Measurements from ENCODE around the gene ZNF608. TPM values are rescaled to one million over a fixed set of nuclear protein-coding genes. Genes with fewer than 3 reads are reported as not detected.

ZNF608 gene
- total RNA-seq, 1 experiment from 2014 or later = 5.6 TPM

DNA sequence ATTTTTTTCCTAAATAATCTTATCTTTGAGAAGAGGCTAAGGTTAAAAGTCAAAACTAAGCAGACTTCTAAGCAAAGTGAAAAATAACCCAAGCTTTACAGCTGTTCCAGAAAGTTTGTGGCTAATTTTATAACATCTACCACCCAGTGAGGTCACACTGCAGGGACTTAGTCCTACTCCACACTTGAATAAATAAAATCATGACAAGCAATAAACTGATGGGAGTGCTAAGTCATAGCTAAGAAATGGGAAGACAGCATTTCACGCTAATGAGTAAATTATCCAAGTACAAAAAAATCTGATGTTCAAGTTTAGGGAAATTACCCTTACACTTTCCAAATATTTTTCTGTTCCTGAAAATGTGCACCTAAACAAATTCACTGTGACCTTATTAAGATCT, 47.7 kb downstream of the ZNF608 start:
- no peak for ATAC-seq
- no peak overlapping the region for H3K4me2 ChIP-seq (ENCODE audit: low read length)
- H3K79me2 ChIP-seq (ENCODE audit: insufficient read depth, low read length) = no peaks in the 10 kb centered on the region
- intact Hi-C loops (cut with micrococcal nuclease) = no loop called here
- no peaks in the 10 kb centered on the region for H3K4me1 ChIP-seq (ENCODE audit: control insufficient read depth in 1 of 2, insufficient read depth in 2 of 2, low read length in 2 of 2)
- no peak for DNase-seq (ENCODE audit: low read depth, low spot score)
- CTCF ChIA-PET = no interaction called here
- H4K20me1 ChIP-seq (ENCODE audit: insufficient read depth) = no peaks in the 10 kb centered on the region
- RAD21 ChIA-PET (ENCODE audit: low non-redundant PET in 1 of 2, low total read pairs in 2 of 2, uncharacterized antibody in 2 of 2, unreplicated experiment in 2 of 2) = no interaction called here
- no peak overlapping the region for H3K27ac ChIP-seq (ENCODE audit: low read depth, low read length)
- POLR2A ChIA-PET = no interaction called here
- TF ChIP-seq, protein P1, sequence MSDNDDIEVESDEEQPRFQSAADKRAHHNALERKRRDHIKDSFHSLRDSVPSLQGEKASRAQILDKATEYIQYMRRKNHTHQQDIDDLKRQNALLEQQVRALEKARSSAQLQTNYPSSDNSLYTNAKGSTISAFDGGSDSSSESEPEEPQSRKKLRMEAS (IDR thresholded peaks at IDR 0.05) = no peak
- no peak for TF ChIP-seq RAD21 (IDR thresholded peaks at IDR 0.05; ENCODE audit: low read depth)
- no peak for TF ChIP-seq EZH2phosphoT487 (IDR thresholded peaks at IDR 0.05; ENCODE audit: borderline replicate concordance)
- TF ChIP-seq CEBPB (IDR thresholded peaks at IDR 0.05; ENCODE audit: low read depth) = no peak
- TF ChIP-seq, protein P2, sequence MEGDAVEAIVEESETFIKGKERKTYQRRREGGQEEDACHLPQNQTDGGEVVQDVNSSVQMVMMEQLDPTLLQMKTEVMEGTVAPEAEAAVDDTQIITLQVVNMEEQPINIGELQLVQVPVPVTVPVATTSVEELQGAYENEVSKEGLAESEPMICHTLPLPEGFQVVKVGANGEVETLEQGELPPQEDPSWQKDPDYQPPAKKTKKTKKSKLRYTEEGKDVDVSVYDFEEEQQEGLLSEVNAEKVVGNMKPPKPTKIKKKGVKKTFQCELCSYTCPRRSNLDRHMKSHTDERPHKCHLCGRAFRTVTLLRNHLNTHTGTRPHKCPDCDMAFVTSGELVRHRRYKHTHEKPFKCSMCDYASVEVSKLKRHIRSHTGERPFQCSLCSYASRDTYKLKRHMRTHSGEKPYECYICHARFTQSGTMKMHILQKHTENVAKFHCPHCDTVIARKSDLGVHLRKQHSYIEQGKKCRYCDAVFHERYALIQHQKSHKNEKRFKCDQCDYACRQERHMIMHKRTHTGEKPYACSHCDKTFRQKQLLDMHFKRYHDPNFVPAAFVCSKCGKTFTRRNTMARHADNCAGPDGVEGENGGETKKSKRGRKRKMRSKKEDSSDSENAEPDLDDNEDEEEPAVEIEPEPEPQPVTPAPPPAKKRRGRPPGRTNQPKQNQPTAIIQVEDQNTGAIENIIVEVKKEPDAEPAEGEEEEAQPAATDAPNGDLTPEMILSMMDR (IDR thresholded peaks at IDR 0.05 in 2 of 3, conservative IDR thresholded peaks at IDR 0.05 in 1 of 3; ENCODE audit: borderline replicate concordance in 1 of 3, insufficient read depth in 1 of 3, low read depth in 2 of 3, low read length in 2 of 3) = no peak
- TF ChIP-seq JUND (IDR thresholded peaks at IDR 0.05) = no peak
- TF ChIP-seq, protein P3, sequence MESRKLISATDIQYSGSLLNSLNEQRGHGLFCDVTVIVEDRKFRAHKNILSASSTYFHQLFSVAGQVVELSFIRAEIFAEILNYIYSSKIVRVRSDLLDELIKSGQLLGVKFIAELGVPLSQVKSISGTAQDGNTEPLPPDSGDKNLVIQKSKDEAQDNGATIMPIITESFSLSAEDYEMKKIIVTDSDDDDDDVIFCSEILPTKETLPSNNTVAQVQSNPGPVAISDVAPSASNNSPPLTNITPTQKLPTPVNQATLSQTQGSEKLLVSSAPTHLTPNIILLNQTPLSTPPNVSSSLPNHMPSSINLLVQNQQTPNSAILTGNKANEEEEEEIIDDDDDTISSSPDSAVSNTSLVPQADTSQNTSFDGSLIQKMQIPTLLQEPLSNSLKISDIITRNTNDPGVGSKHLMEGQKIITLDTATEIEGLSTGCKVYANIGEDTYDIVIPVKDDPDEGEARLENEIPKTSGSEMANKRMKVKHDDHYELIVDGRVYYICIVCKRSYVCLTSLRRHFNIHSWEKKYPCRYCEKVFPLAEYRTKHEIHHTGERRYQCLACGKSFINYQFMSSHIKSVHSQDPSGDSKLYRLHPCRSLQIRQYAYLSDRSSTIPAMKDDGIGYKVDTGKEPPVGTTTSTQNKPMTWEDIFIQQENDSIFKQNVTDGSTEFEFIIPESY (IDR thresholded peaks at IDR 0.05; ENCODE audit: extremely low read depth, insufficient replicate concordance, low read length) = no peak
- TF ChIP-seq SP1 (IDR thresholded peaks at IDR 0.05; ENCODE audit: low read depth) = no peak
- TF ChIP-seq, protein P4, sequence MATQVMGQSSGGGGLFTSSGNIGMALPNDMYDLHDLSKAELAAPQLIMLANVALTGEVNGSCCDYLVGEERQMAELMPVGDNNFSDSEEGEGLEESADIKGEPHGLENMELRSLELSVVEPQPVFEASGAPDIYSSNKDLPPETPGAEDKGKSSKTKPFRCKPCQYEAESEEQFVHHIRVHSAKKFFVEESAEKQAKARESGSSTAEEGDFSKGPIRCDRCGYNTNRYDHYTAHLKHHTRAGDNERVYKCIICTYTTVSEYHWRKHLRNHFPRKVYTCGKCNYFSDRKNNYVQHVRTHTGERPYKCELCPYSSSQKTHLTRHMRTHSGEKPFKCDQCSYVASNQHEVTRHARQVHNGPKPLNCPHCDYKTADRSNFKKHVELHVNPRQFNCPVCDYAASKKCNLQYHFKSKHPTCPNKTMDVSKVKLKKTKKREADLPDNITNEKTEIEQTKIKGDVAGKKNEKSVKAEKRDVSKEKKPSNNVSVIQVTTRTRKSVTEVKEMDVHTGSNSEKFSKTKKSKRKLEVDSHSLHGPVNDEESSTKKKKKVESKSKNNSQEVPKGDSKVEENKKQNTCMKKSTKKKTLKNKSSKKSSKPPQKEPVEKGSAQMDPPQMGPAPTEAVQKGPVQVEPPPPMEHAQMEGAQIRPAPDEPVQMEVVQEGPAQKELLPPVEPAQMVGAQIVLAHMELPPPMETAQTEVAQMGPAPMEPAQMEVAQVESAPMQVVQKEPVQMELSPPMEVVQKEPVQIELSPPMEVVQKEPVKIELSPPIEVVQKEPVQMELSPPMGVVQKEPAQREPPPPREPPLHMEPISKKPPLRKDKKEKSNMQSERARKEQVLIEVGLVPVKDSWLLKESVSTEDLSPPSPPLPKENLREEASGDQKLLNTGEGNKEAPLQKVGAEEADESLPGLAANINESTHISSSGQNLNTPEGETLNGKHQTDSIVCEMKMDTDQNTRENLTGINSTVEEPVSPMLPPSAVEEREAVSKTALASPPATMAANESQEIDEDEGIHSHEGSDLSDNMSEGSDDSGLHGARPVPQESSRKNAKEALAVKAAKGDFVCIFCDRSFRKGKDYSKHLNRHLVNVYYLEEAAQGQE (IDR thresholded peaks at IDR 0.05; ENCODE audit: low read depth) = no peak
- no peak for TF ChIP-seq ZNF274 (IDR thresholded peaks at IDR 0.05; ENCODE audit: low read depth, low read length)
- no peak for TF ChIP-seq ELF1 (IDR thresholded peaks at IDR 0.05; ENCODE audit: borderline replicate concordance, low read depth)
- no peak for TF ChIP-seq CBX3 (IDR thresholded peaks at IDR 0.05; ENCODE audit: low read depth)
- TF ChIP-seq YY1 (IDR thresholded peaks at IDR 0.05; ENCODE audit: extremely low read depth, insufficient replicate concordance, low read depth, low read length) = no peak
- no peak for TF ChIP-seq SIN3A (IDR thresholded peaks at IDR 0.05; ENCODE audit: low read depth)
- TF ChIP-seq POLR2A (IDR thresholded peaks at IDR 0.05; ENCODE audit: borderline replicate concordance, extremely low read depth, insufficient read depth, insufficient read length) = no peak
- H2AFZ ChIP-seq (ENCODE audit: low read depth, low read length, poor library complexity, severe bottlenecking) = no peak overlapping the region
- no peak overlapping the region for H3K9ac ChIP-seq (ENCODE audit: low read length)
- BruUV-seq (replicated peaks) = no TSS peak
- H3K4me3 ChIP-seq (replicated peaks in 1 of 2; ENCODE audit: low read depth in 1 of 2, low read length in 2 of 2) = no peak overlapping the region
- H3K9me3 ChIP-seq (ENCODE audit: control insufficient read depth in 1 of 2, insufficient read depth in 1 of 2, low read depth in 1 of 2, low read length in 2 of 2) = no peaks in the 10 kb centered on the region
- no peaks in the 10 kb centered on the region for H3K9me2 ChIP-seq (ENCODE audit: insufficient read depth)
- no peaks in the 10 kb centered on the region for H3K36me3 ChIP-seq (ENCODE audit: control insufficient read depth in 1 of 2, insufficient read depth in 2 of 2, low read length in 2 of 2)
- H3K27me3 ChIP-seq (ENCODE audit: insufficient read depth, low read length) = no peaks in the 10 kb centered on the region

All from HCT116 (cell line).